Measurements from ENCODE around the gene KPNA1. TPM values are rescaled to one million over a fixed set of nuclear protein-coding genes. Genes with fewer than 3 reads are reported as not detected.

Gene KPNA1
- polyA plus RNA-seq, 1 of the 3 experiments (the other 2 are of a cell fraction): 21.6 TPM

DNA sequence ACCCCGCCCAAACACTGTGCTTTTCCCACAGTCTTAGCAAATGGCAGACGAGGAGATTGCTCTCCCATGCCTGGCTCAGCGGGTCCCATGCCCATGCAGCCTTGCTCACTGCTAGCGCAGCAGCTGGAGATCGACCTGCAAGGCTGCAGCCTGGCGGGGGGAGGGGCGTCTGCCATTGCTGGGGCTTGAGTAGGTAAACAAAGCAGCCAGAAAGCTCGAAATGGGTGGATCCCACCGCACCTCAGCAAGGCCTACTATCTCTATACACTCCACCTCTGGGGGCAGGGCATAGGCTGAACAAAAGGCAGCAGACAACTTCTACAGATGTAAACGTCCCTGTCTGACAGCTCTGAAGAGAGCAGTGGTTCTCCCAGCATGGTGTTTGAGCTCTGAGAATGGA lies 71.6 kb downstream of the KPNA1 start:
- Histone ChIP-seq H2AFZ (ENCODE audit: low read depth) (no peak overlapping the region), H4K20me1 (ENCODE audit: insufficient read depth) (no peaks in the 10 kb centered on the region), H3K4me1 (ENCODE audit: control insufficient read depth in 1 of 2, insufficient read depth in 2 of 2, low read depth in 1 of 2, low read length in 1 of 2) (no peaks in the 10 kb centered on the region; a peak in 1 of 4 replicates), H3K27me3 (ENCODE audit: insufficient read depth) (no peaks in the 10 kb centered on the region), H3K36me3 (replicated peaks in 1 of 2; ENCODE audit: control insufficient read depth in 1 of 2, insufficient read depth in 2 of 2, low read length in 1 of 2) (peaks cover 43 to 61% of the 10 kb centered on the region in 2 experiments), H3K9me2 (no peaks in the 10 kb centered on the region), H3F3A (replicated peaks; ENCODE audit: insufficient read depth) (peaks cover 3% of the 10 kb centered on the region), H3K4me3 (ENCODE audit: low read depth in 2 of 2, low read length in 1 of 2) (no peak overlapping the region), H3K9ac (no peak overlapping the region), H3K79me2 (ENCODE audit: insufficient read depth) (peaks cover 60% of the 10 kb centered on the region), H3K4me2 (no peak overlapping the region), H3K9me3 (no peaks in the 10 kb centered on the region), H3K27ac (ENCODE audit: low read depth in 2 of 2, low read length in 1 of 2) (no peak overlapping the region)
- ChIA-PET CTCF (no interaction called here), POLR2A (no interaction called here)
- no peak for TF ChIP-seq RAD21 (IDR thresholded peaks at IDR 0.05; ENCODE audit: low read length)
- TF ChIP-seq, protein P1, sequence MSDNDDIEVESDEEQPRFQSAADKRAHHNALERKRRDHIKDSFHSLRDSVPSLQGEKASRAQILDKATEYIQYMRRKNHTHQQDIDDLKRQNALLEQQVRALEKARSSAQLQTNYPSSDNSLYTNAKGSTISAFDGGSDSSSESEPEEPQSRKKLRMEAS (IDR thresholded peaks at IDR 0.05; ENCODE audit: low read depth): no peak
- TF ChIP-seq, protein P2, sequence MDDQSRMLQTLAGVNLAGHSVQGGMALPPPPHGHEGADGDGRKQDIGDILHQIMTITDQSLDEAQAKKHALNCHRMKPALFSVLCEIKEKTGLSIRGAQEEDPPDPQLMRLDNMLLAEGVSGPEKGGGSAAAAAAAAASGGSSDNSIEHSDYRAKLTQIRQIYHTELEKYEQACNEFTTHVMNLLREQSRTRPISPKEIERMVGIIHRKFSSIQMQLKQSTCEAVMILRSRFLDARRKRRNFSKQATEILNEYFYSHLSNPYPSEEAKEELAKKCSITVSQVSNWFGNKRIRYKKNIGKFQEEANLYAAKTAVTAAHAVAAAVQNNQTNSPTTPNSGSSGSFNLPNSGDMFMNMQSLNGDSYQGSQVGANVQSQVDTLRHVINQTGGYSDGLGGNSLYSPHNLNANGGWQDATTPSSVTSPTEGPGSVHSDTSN (IDR thresholded peaks at IDR 0.05): no peak
- TF ChIP-seq SMC3 (IDR thresholded peaks at IDR 0.05; ENCODE audit: low read depth, low read length): no peak
- TF ChIP-seq, protein P3, sequence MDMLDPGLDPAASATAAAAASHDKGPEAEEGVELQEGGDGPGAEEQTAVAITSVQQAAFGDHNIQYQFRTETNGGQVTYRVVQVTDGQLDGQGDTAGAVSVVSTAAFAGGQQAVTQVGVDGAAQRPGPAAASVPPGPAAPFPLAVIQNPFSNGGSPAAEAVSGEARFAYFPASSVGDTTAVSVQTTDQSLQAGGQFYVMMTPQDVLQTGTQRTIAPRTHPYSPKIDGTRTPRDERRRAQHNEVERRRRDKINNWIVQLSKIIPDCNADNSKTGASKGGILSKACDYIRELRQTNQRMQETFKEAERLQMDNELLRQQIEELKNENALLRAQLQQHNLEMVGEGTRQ (IDR thresholded peaks at IDR 0.05; ENCODE audit: borderline replicate concordance, low read depth, low read length): no peak
- TF ChIP-seq, protein P4, sequence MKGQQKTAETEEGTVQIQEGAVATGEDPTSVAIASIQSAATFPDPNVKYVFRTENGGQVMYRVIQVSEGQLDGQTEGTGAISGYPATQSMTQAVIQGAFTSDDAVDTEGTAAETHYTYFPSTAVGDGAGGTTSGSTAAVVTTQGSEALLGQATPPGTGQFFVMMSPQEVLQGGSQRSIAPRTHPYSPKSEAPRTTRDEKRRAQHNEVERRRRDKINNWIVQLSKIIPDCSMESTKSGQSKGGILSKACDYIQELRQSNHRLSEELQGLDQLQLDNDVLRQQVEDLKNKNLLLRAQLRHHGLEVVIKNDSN (IDR thresholded peaks at IDR 0.05; ENCODE audit: borderline replicate concordance, low read depth): no peak
- no peak for TF ChIP-seq RCOR1 (IDR thresholded peaks at IDR 0.05; ENCODE audit: low read length)
- no peak for TF ChIP-seq MEF2A (IDR thresholded peaks at IDR 0.05; ENCODE audit: borderline replicate concordance, low read depth)
- no peak for TF ChIP-seq CHD2 (IDR thresholded peaks at IDR 0.05; ENCODE audit: low read length, partially characterized antibody)
- TF ChIP-seq TCF12 (IDR thresholded peaks at IDR 0.05): no peak
- TF ChIP-seq TAF1 (IDR thresholded peaks at IDR 0.05; ENCODE audit: borderline replicate concordance, low read depth, low read length): no peak
- TF ChIP-seq, protein P5, sequence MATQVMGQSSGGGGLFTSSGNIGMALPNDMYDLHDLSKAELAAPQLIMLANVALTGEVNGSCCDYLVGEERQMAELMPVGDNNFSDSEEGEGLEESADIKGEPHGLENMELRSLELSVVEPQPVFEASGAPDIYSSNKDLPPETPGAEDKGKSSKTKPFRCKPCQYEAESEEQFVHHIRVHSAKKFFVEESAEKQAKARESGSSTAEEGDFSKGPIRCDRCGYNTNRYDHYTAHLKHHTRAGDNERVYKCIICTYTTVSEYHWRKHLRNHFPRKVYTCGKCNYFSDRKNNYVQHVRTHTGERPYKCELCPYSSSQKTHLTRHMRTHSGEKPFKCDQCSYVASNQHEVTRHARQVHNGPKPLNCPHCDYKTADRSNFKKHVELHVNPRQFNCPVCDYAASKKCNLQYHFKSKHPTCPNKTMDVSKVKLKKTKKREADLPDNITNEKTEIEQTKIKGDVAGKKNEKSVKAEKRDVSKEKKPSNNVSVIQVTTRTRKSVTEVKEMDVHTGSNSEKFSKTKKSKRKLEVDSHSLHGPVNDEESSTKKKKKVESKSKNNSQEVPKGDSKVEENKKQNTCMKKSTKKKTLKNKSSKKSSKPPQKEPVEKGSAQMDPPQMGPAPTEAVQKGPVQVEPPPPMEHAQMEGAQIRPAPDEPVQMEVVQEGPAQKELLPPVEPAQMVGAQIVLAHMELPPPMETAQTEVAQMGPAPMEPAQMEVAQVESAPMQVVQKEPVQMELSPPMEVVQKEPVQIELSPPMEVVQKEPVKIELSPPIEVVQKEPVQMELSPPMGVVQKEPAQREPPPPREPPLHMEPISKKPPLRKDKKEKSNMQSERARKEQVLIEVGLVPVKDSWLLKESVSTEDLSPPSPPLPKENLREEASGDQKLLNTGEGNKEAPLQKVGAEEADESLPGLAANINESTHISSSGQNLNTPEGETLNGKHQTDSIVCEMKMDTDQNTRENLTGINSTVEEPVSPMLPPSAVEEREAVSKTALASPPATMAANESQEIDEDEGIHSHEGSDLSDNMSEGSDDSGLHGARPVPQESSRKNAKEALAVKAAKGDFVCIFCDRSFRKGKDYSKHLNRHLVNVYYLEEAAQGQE (IDR thresholded peaks at IDR 0.05; ENCODE audit: low read depth, low read length): no peak
- TF ChIP-seq, protein P6, sequence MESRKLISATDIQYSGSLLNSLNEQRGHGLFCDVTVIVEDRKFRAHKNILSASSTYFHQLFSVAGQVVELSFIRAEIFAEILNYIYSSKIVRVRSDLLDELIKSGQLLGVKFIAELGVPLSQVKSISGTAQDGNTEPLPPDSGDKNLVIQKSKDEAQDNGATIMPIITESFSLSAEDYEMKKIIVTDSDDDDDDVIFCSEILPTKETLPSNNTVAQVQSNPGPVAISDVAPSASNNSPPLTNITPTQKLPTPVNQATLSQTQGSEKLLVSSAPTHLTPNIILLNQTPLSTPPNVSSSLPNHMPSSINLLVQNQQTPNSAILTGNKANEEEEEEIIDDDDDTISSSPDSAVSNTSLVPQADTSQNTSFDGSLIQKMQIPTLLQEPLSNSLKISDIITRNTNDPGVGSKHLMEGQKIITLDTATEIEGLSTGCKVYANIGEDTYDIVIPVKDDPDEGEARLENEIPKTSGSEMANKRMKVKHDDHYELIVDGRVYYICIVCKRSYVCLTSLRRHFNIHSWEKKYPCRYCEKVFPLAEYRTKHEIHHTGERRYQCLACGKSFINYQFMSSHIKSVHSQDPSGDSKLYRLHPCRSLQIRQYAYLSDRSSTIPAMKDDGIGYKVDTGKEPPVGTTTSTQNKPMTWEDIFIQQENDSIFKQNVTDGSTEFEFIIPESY (IDR thresholded peaks at IDR 0.05; ENCODE audit: borderline replicate concordance, low read depth): no peak
- TF ChIP-seq TEAD4 (IDR thresholded peaks at IDR 0.05; ENCODE audit: borderline replicate concordance, insufficient read depth): no peak
- no peak for TF ChIP-seq FOXM1 (IDR thresholded peaks at IDR 0.05; ENCODE audit: low read depth)
- no peak for TF ChIP-seq SIN3A (IDR thresholded peaks at IDR 0.05; ENCODE audit: borderline replicate concordance, low read depth, low read length)
- no peak for TF ChIP-seq ELF1 (IDR thresholded peaks at IDR 0.05)
- no peak for TF ChIP-seq EZH2phosphoT487 (IDR thresholded peaks at IDR 0.05; ENCODE audit: borderline replicate concordance, low read depth)
- no peak for DNase-seq
- WGBS (ENCODE audit: low lambda C conversion rate): 91% methylated on average over 4 of the region's 10 CpGs

All from SK-N-SH (cell line).